Uterus (tissue), 2 donors: ENCODE results near the gene PLIN5.

ENCODE experiments used
- POLR2A ChIP-seq, 2 donors: fragments of 450-650 bp; IDR thresholded peaks; one replicate each; pipeline ENCODE4 v1.6.1; 2016; ENCODE audit warnings: antibody characterized with exemption in 2 of 2, mild to moderate bottlenecking in 1 of 2, moderate library complexity in 1 of 2
- TF ChIP-seq, protein P1 (sequence below), 4 experiments: fragments of 200-600 bp in 2 of 4; fragments of 450-650 bp in 2 of 4; sonication (generic) in 2 of 4; IDR thresholded peaks; one replicate each; pipeline ENCODE4 v1.5.1; 2016 to 2019; ENCODE audit warnings: antibody characterized with exemption in 4 of 4, mild to moderate bottlenecking in 2 of 4, moderate library complexity in 1 of 4

DNA sequence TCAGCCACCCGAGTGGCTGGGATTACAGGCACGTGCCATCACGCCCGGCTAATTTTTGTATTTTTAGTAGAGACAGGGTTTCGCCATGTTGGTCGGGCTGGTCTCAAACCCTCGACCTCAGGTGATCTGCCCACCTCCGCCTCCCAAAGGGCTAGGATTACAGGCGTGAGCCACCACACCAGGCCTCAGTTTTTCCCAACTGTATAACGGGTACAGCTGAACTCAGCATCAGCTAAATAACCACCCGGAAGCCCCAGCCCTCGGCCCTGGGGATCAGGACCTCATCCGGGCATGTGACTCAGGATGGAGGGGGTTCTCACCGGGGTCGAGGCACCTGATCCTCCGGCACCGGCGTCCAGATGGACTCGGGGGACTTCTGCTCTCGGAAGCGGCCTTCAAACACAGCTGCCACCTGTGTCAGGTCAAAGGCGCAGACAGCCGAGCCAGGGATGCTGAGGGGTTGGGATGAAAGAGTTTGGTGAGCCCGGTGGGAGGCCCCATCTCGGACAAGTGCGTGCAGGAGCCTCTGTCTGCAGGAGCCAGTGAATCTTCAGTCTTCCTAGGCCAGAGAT, 15.5 kb upstream of the PLIN5 start:
- TF ChIP-seq, protein P1, sequence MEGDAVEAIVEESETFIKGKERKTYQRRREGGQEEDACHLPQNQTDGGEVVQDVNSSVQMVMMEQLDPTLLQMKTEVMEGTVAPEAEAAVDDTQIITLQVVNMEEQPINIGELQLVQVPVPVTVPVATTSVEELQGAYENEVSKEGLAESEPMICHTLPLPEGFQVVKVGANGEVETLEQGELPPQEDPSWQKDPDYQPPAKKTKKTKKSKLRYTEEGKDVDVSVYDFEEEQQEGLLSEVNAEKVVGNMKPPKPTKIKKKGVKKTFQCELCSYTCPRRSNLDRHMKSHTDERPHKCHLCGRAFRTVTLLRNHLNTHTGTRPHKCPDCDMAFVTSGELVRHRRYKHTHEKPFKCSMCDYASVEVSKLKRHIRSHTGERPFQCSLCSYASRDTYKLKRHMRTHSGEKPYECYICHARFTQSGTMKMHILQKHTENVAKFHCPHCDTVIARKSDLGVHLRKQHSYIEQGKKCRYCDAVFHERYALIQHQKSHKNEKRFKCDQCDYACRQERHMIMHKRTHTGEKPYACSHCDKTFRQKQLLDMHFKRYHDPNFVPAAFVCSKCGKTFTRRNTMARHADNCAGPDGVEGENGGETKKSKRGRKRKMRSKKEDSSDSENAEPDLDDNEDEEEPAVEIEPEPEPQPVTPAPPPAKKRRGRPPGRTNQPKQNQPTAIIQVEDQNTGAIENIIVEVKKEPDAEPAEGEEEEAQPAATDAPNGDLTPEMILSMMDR (IDR thresholded peaks at IDR 0.05), result no peak
- no peak for TF ChIP-seq POLR2A (IDR thresholded peaks at IDR 0.05)
